Thyroid gland (tissue), 4 donors: ENCODE data around the gene ABCC2.

Source experiments
- CTCF ChIP-seq, 6 experiments: fragments of 200-600 bp in 3 of 6; fragments of 450-650 bp in 3 of 6; sonication (generic) in 3 of 6; IDR thresholded peaks; one replicate each; pipeline ENCODE4 v1.5.1; 2016 to 2019; ENCODE audit warnings: antibody characterized with exemption in 6 of 6, mild to moderate bottlenecking in 2 of 6, inconsistent platforms in 1 of 6, moderate library complexity in 1 of 6
- POLR2A ChIP-seq, 2 donors: fragments of 450-650 bp; IDR thresholded peaks; one replicate each; pipeline ENCODE4 v1.6.1; 2017; ENCODE audit warnings: antibody characterized with exemption in 2 of 2, mild to moderate bottlenecking in 2 of 2, moderate library complexity in 1 of 2

- TF ChIP-seq CTCF (IDR thresholded peaks at IDR 0.05) (no peak), POLR2A (IDR thresholded peaks at IDR 0.05) (no peak)
Observed at GRCh38 chr10:99812177-99812576, 29.7 kb downstream of the ABCC2 start.
